Mucosa of descending colon (tissue), 3 donors: ENCODE measurements around the gene SGK1. TPM values are rescaled to one million over a fixed set of nuclear protein-coding genes. Genes with fewer than 3 reads are reported as not detected.

Source experiments
- ATAC-seq: fragments of 200-7000 bp; cut with Tn5 transposase; one replicate; pipeline ENCODE4 v1.9.1; 2020; ENCODE audit warnings: mild to moderate bottlenecking, moderate library complexity
- DNase-seq, 3 donors: peaks; one replicate each; pipeline ENCODE4 v3.0.0-alpha.2; 2020
- H3K36me3 ChIP-seq: fragments of 200-600 bp; one replicate; pipeline ENCODE4 v1.8.0; 2021; ENCODE audit warnings: low read depth, mild to moderate bottlenecking
- H3K4me1 ChIP-seq: fragments of 200-600 bp; one replicate; pipeline ENCODE4 v1.8.0; 2021; ENCODE audit warnings: low read depth, mild to moderate bottlenecking
- H3K4me3 ChIP-seq: fragments of 200-600 bp; one replicate; pipeline ENCODE4 v1.8.0; 2021; ENCODE audit warnings: mild to moderate bottlenecking
- H3K9me3 ChIP-seq: fragments of 200-600 bp; one replicate; pipeline ENCODE4 v1.8.0; 2021; ENCODE audit warnings: mild to moderate bottlenecking
- CTCF ChIP-seq: fragments of 200-600 bp; IDR thresholded peaks from one replicate; pipeline ENCODE4 v1.8.0; 2022; ENCODE audit warnings: antibody characterized with exemption, mild to moderate bottlenecking
- intact Hi-C, 2 donors: fragments of 100-400 bp; cut with DNase I in 1 of 2; cut with micrococcal nuclease in 1 of 2; formaldehyde crosslinking; loops; one replicate each; pipeline versions ENCODE4 v1.11.0 to v1.11.1; 2022; cut with DNase I, micrococcal nuclease
- total RNA-seq, 3 donors: library from RNA; stranded (reverse); fragmentation: NEBNext Ultra II Directional in 2 of 3; extraction: Animal tissue kit (Norgen Biotek cat#: 25700) in 2 of 3; gene quantifications; one replicate each; pipeline versions ENCODE4 v1.2.1 to v1.2.4, GENCODE V29; 2021 to 2023
- donor health status: DM: no; HTN: no; CAD: no; lungs with moderate emphysema.
- donor health status: DM: no; HTN: no; CAD: no.
- donor health status: DM: no; HTN: yes; CAD: no.

The SGK1 gene
- total RNA-seq, 3 donors from 2014 or later = 49.4 to 492 (median 55.0) TPM

DNA sequence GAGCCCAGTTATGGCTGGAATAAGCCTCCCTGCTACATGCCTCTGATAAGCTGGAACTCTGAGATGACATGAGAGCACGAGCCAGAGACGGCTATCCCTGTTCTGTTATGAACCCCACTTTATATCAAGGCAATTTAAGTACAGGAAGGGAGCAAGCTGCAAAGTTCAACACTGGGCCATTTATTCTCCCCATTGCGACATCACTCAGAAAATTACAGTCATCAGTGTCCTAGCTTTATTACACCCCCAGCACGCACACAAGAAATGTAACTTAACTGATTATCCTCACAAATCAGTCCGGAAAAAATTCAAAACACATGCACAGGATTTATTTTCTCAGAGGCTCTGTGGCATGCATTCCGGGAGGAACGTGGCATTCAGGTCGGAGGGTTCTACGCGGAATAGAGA, 140.2 kb downstream of the SGK1 start:
- no peak for TF ChIP-seq CTCF
- H3K4me1 ChIP-seq = peaks cover 3% of the 10 kb centered on the region
- intact Hi-C loops = loop anchor here (5.0 to 10.0 kb wide), 4 partner anchors 465 to 767 kb away; no protein-coding TSS in a partner anchor
- peak; percentile 31 for ATAC-seq
- no peak for DNase-seq
- H3K9me3 ChIP-seq = no peaks in the 10 kb centered on the region
- H3K4me3 ChIP-seq = no peak overlapping the region
- H3K36me3 ChIP-seq = no peaks in the 10 kb centered on the region

- H3K4me3 ChIP-seq = no peak overlapping the region
- H3K36me3 ChIP-seq = no peaks in the 10 kb centered on the region
- no peaks in the 10 kb centered on the region for H3K9me3 ChIP-seq
- H3K4me1 ChIP-seq = peaks cover 3% of the 10 kb centered on the region
- DNase-seq (no peak), ATAC-seq (no peak)
- intact Hi-C loops = loop anchor here (5.0 to 10.0 kb wide), 4 partner anchors 465 to 768 kb away; no protein-coding TSS in a partner anchor
- TF ChIP-seq CTCF = no peak
Observed at GRCh38 chr6:134177236-134177635, 140.7 kb downstream of the SGK1 start.

DNA sequence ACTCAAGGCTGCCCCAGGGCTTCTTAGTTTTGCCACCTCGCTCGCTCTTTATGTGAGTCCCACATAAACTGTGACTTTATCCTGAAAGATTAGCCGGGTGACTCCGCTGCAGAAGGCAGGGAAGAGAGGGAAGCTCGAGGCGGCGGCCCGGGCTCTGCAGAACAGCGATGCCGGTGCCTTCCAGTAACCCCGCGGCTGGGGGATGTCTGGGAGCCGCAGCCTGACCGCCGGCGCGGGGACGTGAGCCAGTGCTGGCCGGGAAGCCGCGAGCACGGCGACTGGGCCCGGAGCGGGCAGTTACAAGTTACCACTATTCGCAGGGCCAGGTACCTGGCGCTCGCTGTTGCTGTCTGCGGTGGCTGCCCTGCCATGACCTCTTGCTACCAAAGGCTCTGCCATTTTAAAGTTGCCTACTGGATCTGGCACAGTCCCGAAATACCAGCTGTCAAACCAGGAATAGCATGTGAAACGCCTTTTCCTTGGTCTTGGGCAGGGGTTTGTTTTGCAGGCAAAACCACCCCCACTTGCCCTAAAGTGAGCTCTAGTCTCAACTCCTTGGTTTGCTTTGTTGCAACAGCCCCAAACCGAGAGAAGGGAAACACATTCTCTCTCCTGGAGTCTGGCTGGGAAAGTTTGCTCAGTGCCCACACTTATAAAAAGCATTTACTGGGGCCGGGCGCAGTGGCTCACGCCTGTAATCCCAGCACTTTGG, 141.5 kb downstream of the SGK1 start:
- ATAC-seq (no peak), DNase-seq (peak; percentile 35 to 67 (median 60))
- Histone ChIP-seq H3K9me3 (no peaks in the 10 kb centered on the region), H3K4me1 (peaks cover 4% of the 10 kb centered on the region), H3K36me3 (no peaks in the 10 kb centered on the region), H3K4me3 (no peak overlapping the region)
- intact Hi-C loops = loop anchor here (5.0 to 10.0 kb wide), 4 partner anchors 466 to 768 kb away; no protein-coding TSS in a partner anchor
- TF ChIP-seq CTCF = no peak

DNA sequence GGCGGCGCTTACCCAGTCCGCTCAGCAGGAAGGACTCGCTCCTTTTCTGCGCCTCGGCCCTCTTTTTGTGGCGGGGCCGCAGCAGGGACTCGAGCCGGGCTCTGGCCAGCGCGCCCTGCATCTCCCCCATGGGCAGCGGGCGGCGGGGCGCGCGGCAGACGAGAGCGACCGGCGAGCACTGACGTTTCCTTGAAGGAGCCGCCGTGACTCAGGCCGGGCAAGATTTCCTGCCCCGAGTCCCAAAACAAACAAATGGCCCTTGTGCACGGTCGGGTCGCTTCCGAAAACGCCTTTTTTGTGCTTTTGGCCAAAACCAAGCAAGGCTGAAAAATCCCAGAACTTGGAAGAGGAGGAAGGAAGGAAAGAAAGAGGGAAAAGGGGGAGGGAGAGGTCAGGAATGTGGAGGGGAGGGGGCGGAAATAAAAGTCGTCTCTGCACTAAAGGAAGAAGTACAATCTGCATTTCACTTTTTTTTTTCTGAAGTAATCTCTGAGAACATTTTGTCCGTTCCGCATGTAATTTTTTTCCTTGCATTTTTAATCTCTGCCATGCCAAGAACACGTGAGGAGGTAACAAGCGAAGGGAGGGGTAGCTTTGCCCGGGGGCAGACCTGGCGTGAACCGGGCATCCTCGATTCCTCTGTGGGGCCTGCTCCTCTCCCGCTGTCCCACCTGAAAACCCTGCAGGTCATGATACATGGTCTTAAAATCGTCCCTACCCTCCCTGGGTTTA, 142.2 kb downstream of the SGK1 start:
- ATAC-seq = peak; percentile 39
- no peak for TF ChIP-seq CTCF
- peak overlapping the region; percentile 53 for H3K4me3 ChIP-seq
- H3K4me1 ChIP-seq = peaks cover 7% of the 10 kb centered on the region
- DNase-seq = peak; percentile 65 to 83 (median 77)
- no peaks in the 10 kb centered on the region for H3K9me3 ChIP-seq
- intact Hi-C loops = loop anchor here (5.0 to 10.0 kb wide), 4 partner anchors 467 to 769 kb away; no protein-coding TSS in a partner anchor
- H3K36me3 ChIP-seq = no peaks in the 10 kb centered on the region

GRCh38 chr6:134174672-134175531, 143.0 kb downstream of the SGK1 start:
- Histone ChIP-seq H3K9me3 (no peaks in the 10 kb centered on the region), H3K36me3 (no peaks in the 10 kb centered on the region), H3K4me1 (peaks cover 7% of the 10 kb centered on the region), H3K4me3 (peak overlapping the region; percentile 53)
- DNase-seq (peak; percentile 95 to 97 (median 96)), ATAC-seq (peak; percentile 87)
- intact Hi-C loops = loop anchor here (5.0 to 10.0 kb wide), 5 partner anchors 467 to 770 kb away; no protein-coding TSS in a partner anchor
- TF ChIP-seq CTCF = no peak
